Panc1 (cell line): ENCODE measurements around the gene INIP. TPM values are rescaled to one million over a fixed set of nuclear protein-coding genes. Genes with fewer than 3 reads are reported as not detected.

Experiments used
- ATAC-seq: fragments of 200-7000 bp; cut with Tn5 transposase; 2 replicates; pipeline ENCODE4 v1.9.1; 2020; ENCODE audit warnings: mild to moderate bottlenecking, moderate library complexity
- BruUV-seq: library from RNA; stranded (reverse); fragments of 400-500 nt; replicated peaks from 2 replicates; lab custom pipeline; 2021; lab: Mats Ljungman, UMichigan
- CTCF ChIA-PET: fragments of 300-600 bp; sonication (Branson Sonifier 250); formaldehyde crosslinking; loops from one replicate; lab custom pipeline; 2022; ENCODE audit warnings: antibody characterized with exemption; lab: Charles Lee
- POLR2A ChIA-PET: fragments of 300-600 bp; sonication (Branson Sonifier 250); formaldehyde crosslinking; loops from one replicate; lab custom pipeline; 2022; ENCODE audit warnings: antibody characterized with exemption; lab: Charles Lee
- DNase-seq: peaks from one replicate; pipeline ENCODE4 v3.0.0-alpha.2; 2010; ENCODE audit warnings: low read depth, low spot score
- H3K27ac ChIP-seq: 2 replicates; pipeline ENCODE4 v1.5.1; 2011; ENCODE audit warnings: mild to moderate bottlenecking, low read length, inconsistent platforms
- H3K27me3 ChIP-seq: fragments of 200-500 bp; sonication (Bioruptor generic); 2 replicates; pipeline ENCODE4 v1.6.0; 2014; ENCODE audit warnings: low read length, inconsistent platforms; ENCODE audit not compliant: control insufficient read depth, insufficient read depth
- H3K36me3 ChIP-seq: fragments of 200-500 bp; sonication (Bioruptor generic); 2 replicates; pipeline ENCODE4 v1.5.1; 2014; ENCODE audit warnings: inconsistent platforms, mild to moderate bottlenecking, low read length, moderate library complexity; ENCODE audit not compliant: control insufficient read depth, insufficient read depth
- H3K4me1 ChIP-seq: 2 replicates; pipeline ENCODE4 v1.5.1; 2011; ENCODE audit warnings: inconsistent platforms, mild to moderate bottlenecking, low read length, moderate library complexity; ENCODE audit not compliant: control insufficient read depth, insufficient read depth
- H3K4me3 ChIP-seq, 2 experiments: 2 replicates each; pipeline ENCODE4 v1.5.1; 2011 to 2012; ENCODE audit warnings: low read depth in 2 of 2, low read length in 2 of 2, mild to moderate bottlenecking in 2 of 2, inconsistent platforms in 1 of 2, moderate library complexity in 1 of 2
- H3K9me3 ChIP-seq: fragments of 200-500 bp; sonication (Bioruptor generic); 2 replicates; pipeline ENCODE4 v1.5.1; 2014; ENCODE audit warnings: low read depth, mild to moderate bottlenecking, inconsistent platforms, low read length, moderate library complexity; ENCODE audit not compliant: control insufficient read depth, insufficient read depth
- POLR2AphosphoS5 ChIP-seq: IDR thresholded peaks from 2 replicates; pipeline ENCODE4 v1.6.1; 2012; ENCODE audit warnings: mild to moderate bottlenecking, low read depth, low read length, moderate library complexity
- REST ChIP-seq, 2 experiments: IDR thresholded peaks; 2 replicates each; pipeline ENCODE4 v1.6.1; 2011 to 2012; ENCODE audit warnings: low read depth in 2 of 2, control low read depth in 1 of 2, low read length in 1 of 2, mild to moderate bottlenecking in 1 of 2, moderate library complexity in 1 of 2; ENCODE audit not compliant: insufficient read depth in 1 of 2
- SIN3A ChIP-seq: IDR thresholded peaks from 2 replicates; pipeline ENCODE4 v1.6.1; 2012; ENCODE audit warnings: low read depth, mild to moderate bottlenecking, low read length, moderate library complexity, borderline replicate concordance; ENCODE audit not compliant: insufficient read depth
- TCF7L2 ChIP-seq: IDR thresholded peaks from 2 replicates; pipeline ENCODE4 v1.6.1; 2011; ENCODE audit warnings: mild to moderate bottlenecking, low read depth, low read length, inconsistent platforms
- in situ Hi-C: cut with HindIII; loops from 2 replicates; pipeline ENCODE4 v1.10.0; 2016; ENCODE audit warnings: low sequenced_read_pairs, low pct_unique_long_range_greater_than_20kb
- intact Hi-C: fragments of 100-400 bp; cut with micrococcal nuclease; formaldehyde crosslinking; loops from one replicate; pipeline ENCODE4 v1.10.0; 2022; ENCODE audit not compliant: unreplicated experiment
- total RNA-seq: library from RNA; stranded (reverse); gene quantifications from one replicate; pipeline ENCODE4 v1.2.1, GENCODE V29; 2021; ENCODE audit not compliant: unreplicated experiment
- TF ChIP-seq, protein P1 (sequence below): fragments of 450-650 bp; IDR thresholded peaks from 2 replicates; pipeline ENCODE4 v1.5.1; 2017; ENCODE audit warnings: mild to moderate bottlenecking

The INIP gene
- total RNA-seq, 1 experiment from 2014 or later: 20.0 TPM

DNA sequence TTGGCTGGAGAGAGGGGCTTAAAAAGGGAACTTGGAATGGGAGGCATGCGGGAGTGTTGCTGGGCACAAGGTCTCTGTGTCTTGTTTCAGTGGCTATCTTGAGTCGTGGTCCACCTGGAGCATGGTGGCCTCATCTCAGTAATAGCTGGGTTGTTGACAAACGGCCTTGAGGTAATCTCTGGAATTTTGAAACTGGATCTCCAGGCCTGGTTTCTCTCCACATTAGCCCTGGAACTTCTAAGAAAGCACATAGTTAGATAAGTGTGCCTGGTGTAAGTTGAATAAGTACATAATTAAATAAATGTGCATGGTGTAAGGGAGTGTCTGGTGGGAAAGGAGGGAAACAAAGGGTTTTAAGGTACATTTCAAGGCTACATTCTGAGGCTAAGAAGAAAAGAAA lies 62.2 kb downstream of the INIP start:
- H3K27me3 ChIP-seq: no peaks in the 10 kb centered on the region
- in situ Hi-C loops (no loop called here), intact Hi-C loops (no loop called here)
- no peaks in the 10 kb centered on the region for H3K36me3 ChIP-seq
- ChIA-PET CTCF (no interaction called here), POLR2A (no interaction called here)
- BruUV-seq: no TSS peak
- no peak for ATAC-seq
- H3K4me3 ChIP-seq: no peak overlapping the region
- TF ChIP-seq TCF7L2 (no peak), REST (IDR thresholded peaks at IDR 0.05; ENCODE audit: insufficient read depth in 1 of 2, low read depth in 2 of 2, low read length in 1 of 2) (no peak), SIN3A (no peak), POLR2AphosphoS5 (no peak)
- TF ChIP-seq, protein P1, sequence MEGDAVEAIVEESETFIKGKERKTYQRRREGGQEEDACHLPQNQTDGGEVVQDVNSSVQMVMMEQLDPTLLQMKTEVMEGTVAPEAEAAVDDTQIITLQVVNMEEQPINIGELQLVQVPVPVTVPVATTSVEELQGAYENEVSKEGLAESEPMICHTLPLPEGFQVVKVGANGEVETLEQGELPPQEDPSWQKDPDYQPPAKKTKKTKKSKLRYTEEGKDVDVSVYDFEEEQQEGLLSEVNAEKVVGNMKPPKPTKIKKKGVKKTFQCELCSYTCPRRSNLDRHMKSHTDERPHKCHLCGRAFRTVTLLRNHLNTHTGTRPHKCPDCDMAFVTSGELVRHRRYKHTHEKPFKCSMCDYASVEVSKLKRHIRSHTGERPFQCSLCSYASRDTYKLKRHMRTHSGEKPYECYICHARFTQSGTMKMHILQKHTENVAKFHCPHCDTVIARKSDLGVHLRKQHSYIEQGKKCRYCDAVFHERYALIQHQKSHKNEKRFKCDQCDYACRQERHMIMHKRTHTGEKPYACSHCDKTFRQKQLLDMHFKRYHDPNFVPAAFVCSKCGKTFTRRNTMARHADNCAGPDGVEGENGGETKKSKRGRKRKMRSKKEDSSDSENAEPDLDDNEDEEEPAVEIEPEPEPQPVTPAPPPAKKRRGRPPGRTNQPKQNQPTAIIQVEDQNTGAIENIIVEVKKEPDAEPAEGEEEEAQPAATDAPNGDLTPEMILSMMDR: no peak
- no peak for DNase-seq
- no peak overlapping the region for H3K27ac ChIP-seq
- H3K4me1 ChIP-seq: no peaks in the 10 kb centered on the region
- H3K9me3 ChIP-seq: no peaks in the 10 kb centered on the region

GRCh38 chr9:112654282-112654681 lies 63.6 kb downstream of the INIP start:
- no peaks in the 10 kb centered on the region for H3K4me1 ChIP-seq
- H3K9me3 ChIP-seq: no peaks in the 10 kb centered on the region
- no peaks in the 10 kb centered on the region for H3K36me3 ChIP-seq
- in situ Hi-C loops: no loop called here
- intact Hi-C loops: no loop called here
- H3K27me3 ChIP-seq: no peaks in the 10 kb centered on the region
- DNase-seq: no peak
- TF ChIP-seq POLR2AphosphoS5 (no peak), TCF7L2 (no peak)
- TF ChIP-seq, protein P1: no peak
- H3K4me3 ChIP-seq: no peak overlapping the region
- ATAC-seq: no peak
- ChIA-PET CTCF (interaction anchor here (0.6 kb wide), 1 partner anchor 175 kb away, joined by 4 read pairs; no protein-coding TSS in a partner anchor), POLR2A (interaction anchor here (0.7 kb wide), 2 partner anchors 16 to 81 kb away, joined by 6 to 11 read pairs; no protein-coding TSS in a partner anchor)
- no peak overlapping the region for H3K27ac ChIP-seq
- no TSS peak for BruUV-seq
